ENCODE measurements around the gene CALM1.
A peak's percentile ranks its signal among the peaks of the same experiment; 100 is the strongest.

The CALM1 gene

DNA sequence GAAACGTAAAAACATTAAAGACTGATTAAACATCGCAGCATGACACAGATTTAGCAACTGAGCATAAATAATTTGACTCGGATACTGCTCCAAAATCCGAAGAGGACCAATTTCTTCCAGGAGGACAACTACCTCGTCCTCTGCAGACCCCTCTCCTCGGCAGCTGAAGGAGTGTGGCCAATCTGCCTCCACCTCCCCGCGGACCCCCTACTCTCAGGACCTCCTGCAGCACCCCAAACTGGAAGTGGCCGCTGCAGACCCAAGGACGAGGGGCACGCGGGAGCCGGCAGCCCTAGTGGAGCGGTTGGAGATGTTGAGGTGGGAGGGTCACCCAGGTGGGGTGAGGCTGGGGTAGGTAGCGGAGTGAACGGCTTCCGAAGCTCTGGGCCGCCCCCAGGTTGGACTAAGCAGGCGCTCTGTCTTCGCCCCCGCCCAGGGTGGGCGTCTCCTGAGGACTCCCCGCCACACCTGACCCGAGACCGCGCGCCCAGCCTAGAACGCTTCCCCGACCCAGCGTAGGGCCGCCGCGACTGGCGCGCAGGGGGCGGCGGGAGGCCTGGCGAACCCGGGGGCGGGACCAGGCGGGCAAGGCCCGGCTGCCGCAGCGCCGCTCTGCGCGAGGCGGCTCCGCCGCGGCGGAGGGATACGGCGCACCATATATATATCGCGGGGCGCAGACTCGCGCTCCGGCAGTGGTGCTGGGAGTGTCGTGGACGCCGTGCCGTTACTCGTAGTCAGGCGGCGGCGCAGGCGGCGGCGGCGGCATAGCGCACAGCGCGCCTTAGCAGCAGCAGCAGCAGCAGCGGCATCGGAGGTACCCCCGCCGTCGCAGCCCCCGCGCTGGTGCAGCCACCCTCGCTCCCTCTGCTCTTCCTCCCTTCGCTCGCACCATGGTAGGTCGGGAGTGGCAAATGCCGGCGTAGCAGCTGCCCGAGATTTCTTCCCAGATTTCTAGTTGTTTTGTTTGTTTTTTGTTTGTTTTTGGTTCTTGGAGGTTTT lies at the start of gene CALM1:
TSS of gene CALM1 (plus strand) at position 689 of the 999 bp plus-strand sequence. CDS start at position 891, 202 bp downstream.
- peak; percentile 95 for DNase-seq (ENCODE audit: low read depth in 2 of 2, low spot score in 1 of 2)

GRCh38 chr14:90348270-90348669 lies 48.6 kb upstream of the CALM1 start:
- no peak for DNase-seq (ENCODE audit: low read depth in 2 of 2, low spot score in 1 of 2)

GRCh38 chr14:90349739-90350138 lies 47.1 kb upstream of the CALM1 start:
- DNase-seq (ENCODE audit: low read depth in 2 of 2, low spot score in 1 of 2) = no peak

- no peak for DNase-seq (ENCODE audit: low read depth in 2 of 2, low spot score in 1 of 2)
Measured at GRCh38 chr14:90354551-90355298, 42.1 kb upstream of the CALM1 start.

- DNase-seq (ENCODE audit: low read depth in 2 of 2, low spot score in 1 of 2) = no peak
Measured at GRCh38 chr14:90355540-90356518, 41.0 kb upstream of the CALM1 start.

DNA sequence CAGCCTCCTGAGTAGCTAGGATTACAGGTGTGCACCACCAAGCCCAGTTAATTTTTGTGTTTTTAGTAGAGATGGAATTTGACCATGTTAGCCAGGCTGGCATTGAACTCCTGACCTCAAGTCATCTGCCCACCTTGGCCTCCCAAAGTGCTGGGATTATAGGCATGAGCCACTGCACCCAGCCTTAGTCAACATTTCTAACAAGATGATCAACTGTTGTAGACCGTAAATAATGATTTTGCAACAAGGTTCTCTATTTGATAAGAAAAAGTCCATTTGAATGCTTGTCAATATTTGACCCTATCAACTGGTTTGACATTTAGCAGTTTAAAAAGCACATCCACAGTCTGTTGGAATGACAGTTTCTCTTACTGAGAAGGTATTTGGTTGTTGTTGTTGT lies 39.9 kb upstream of the CALM1 start:
- no peak for DNase-seq (ENCODE audit: low read depth in 2 of 2, low spot score in 1 of 2)

GRCh38 chr14:90358359-90358758 lies 38.5 kb upstream of the CALM1 start:
- DNase-seq (ENCODE audit: low read depth in 2 of 2, low spot score in 1 of 2) = no peak

DNA sequence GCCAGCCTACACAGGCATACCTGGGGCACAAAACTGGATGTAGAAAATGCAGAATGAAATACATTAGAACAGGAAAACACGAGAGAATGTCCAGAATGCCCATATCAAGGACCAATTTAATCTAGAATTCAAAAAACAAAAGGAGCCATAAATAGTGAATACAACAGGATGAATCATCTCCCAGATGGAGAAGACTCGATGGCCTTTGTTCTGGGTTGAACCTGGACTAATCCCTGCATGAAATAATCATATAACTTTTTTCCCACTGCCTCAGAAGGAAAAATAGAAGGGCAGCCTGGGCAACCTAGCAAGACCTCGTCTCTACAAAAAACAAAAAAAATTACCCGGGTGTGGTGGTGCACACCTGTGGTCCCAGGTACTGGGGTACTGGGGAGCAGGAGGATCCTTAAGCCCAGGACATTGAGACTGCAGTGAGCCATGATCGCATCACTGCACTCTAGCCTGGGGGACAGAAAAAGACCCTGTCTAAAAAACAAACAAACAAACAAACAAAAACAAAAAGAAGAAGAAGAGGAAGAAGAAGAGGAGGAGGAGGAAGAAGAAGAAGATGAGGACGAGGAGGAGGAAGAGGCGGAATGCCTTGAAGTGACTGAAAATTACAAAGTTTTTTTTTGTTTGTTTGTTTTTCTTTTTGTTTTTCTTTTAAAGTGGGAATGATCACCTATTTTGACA lies 34.8 kb upstream of the CALM1 start:
- no peak for DNase-seq (ENCODE audit: low read depth in 2 of 2, low spot score in 1 of 2)

DNA sequence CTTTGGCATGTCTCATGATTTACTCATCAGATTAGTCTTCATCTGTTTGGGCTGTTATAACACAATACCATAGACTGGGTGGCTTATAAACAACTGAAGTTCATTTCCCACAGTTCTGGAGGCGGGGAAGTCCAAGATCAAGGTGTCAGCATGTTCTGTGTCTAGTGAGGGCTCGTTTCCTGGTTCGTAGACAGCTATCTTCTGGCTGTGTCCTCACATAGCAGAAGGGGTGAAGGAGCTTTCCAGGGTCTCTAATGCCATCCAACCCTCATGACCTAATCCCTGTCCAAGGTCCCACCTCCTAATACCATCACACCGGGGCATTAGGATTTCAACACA lies 34.3 kb upstream of the CALM1 start:
- DNase-seq (ENCODE audit: low read depth in 2 of 2, low spot score in 1 of 2) = no peak

GRCh38 chr14:90368946-90369721 lies 27.7 kb upstream of the CALM1 start:
- DNase-seq (ENCODE audit: low read depth in 2 of 2, low spot score in 1 of 2) = no peak

DNA sequence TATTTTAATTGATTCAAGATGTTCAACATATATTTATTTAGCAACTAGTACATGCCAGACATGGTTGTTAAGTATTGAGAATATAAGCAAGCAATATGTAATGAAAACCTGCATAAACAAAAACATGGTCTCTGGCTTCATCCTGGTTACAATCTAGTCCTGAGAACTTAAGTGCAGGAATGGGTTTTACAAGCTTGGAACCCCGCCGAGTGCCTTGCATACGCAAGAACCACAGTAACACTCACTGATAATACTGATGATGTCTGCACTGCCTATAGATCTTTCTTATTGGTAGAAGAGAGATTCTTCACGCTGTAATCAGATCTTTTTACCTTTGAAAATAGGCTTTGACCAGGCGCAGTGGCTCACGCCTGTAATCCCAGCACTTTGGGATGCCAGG lies 22.9 kb upstream of the CALM1 start:
- no peak for DNase-seq (ENCODE audit: low read depth in 2 of 2, low spot score in 1 of 2)

- DNase-seq (ENCODE audit: low read depth in 2 of 2, low spot score in 1 of 2) = no peak
Measured at GRCh38 chr14:90374813-90375212, 22.0 kb upstream of the CALM1 start.

- DNase-seq (ENCODE audit: low read depth in 2 of 2, low spot score in 1 of 2) = no peak
Measured at GRCh38 chr14:90375934-90376333, 20.9 kb upstream of the CALM1 start.

DNA sequence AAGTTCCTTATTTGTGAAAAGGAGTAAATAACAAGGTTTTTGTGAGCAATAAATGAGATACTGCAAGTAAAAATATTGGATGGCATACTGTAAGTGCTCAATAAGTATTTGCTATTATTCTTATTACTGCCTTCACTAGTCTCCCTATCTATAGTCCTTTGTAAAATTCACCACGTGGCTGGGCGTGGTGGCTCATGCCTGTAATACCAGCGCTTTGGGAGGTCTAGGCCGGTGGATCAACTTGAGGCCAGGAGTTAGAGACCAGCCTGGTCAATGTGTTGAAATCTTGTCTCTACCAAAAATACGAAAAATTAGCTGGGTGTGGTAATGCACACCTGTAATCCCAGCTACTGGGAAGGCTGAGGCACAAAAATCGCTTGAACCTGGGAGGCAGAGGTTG lies 18.6 kb upstream of the CALM1 start:
- no peak for DNase-seq (ENCODE audit: low read depth in 2 of 2, low spot score in 1 of 2)

- no peak for DNase-seq (ENCODE audit: low read depth in 2 of 2, low spot score in 1 of 2)
Measured at GRCh38 chr14:90379106-90379505, 17.7 kb upstream of the CALM1 start.

DNA sequence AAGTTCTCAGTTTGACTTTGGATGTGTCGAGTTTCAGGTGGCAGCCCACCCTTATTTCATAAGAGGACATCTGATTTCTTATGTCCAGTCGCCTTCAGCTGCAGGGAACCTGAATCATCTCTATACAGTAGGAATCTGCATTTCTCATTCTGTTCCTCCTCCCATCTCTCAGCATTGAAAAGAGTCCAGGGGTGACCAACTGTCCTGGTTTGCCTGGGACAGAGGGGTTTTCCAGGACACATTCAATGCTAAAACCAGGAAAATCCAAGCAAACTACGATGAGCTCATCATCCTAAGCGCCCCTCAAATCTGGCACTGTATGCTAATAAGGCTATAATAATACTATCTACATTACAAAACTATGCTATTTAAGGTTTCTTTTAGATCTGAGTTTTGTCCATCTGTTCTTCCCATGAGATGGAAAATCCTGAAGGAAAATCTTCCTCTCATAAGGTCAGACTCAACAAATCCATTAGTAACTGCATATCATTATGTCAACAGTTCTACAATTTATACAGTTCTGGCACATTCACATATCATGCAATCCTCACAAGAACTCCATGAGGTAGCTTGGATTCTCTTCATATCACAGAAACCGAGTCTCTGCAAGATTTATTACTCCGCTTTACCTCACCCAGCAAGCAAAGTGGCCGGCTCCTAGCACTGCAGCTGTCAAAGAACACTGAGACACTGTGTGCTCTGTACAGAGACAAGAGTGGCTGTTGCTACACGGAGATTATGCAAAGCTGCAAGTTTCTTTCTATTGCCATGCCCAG lies 15.6 kb upstream of the CALM1 start:
- DNase-seq (ENCODE audit: low read depth in 2 of 2, low spot score in 1 of 2) = no peak

DNA sequence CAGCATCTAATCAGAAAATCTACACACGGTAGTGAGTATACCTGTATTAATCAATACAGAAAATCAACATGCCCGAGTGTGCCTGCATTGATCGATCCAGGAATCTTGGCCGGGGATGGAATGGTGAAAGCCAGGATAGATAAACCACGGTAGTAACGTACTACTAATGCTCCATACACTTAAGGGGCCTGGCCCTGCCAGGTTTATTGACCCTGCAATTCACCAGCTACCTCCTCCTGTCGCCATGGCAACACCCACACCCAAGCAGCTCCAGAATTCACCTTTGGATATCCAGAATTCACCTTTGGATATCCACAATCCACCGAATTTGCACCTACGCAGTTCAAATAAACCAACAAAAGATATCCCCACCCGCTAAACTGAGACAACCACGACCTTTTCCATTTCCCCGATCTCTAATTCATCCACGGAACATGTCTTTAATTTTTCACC lies 14.8 kb upstream of the CALM1 start:
- no peak for DNase-seq (ENCODE audit: low read depth in 2 of 2, low spot score in 1 of 2)

- peak; percentile 42 to 58 for DNase-seq (ENCODE audit: low read depth in 2 of 2, low spot score in 1 of 2)
Measured at GRCh38 chr14:90382491-90383125, 14.2 kb upstream of the CALM1 start.
